HUES6 (cell line): Measurements from ENCODE around the gene EFCAB6.

ENCODE experiments used
- H3K27ac ChIP-seq: 2 replicates; pipeline ENCODE4 v1.7.0; 2013; ENCODE audit warnings: low read depth, mild to moderate bottlenecking, low read length, inconsistent platforms
- H3K27me3 ChIP-seq: 2 replicates; pipeline ENCODE4 v1.6.1; 2013; ENCODE audit warnings: low read length; ENCODE audit not compliant: control insufficient read depth, insufficient read depth
- H3K36me3 ChIP-seq: 2 replicates; pipeline ENCODE4 v1.6.1; 2013; ENCODE audit warnings: low read length; ENCODE audit not compliant: control insufficient read depth, insufficient read depth
- H3K4me1 ChIP-seq: 2 replicates; pipeline ENCODE4 v1.6.1; 2013; ENCODE audit warnings: low read length; ENCODE audit not compliant: control insufficient read depth, insufficient read depth
- H3K4me3 ChIP-seq: 2 replicates; pipeline ENCODE4 v1.5.1; 2013; ENCODE audit warnings: low read depth, low read length
- H3K9ac ChIP-seq: one replicate; pipeline ENCODE4 v1.6.1; 2013; ENCODE audit warnings: mild to moderate bottlenecking, low read length
- H3K9me3 ChIP-seq: 2 replicates; pipeline ENCODE4 v1.6.1; 2013; ENCODE audit warnings: low read depth, low read length; ENCODE audit not compliant: control insufficient read depth, insufficient read depth

Gene EFCAB6

GRCh38 chr22:43493297-43493696, 318.8 kb downstream of the EFCAB6 start:
- no peaks in the 10 kb centered on the region for H3K36me3 ChIP-seq
- H3K27ac ChIP-seq = no peak overlapping the region
- H3K4me3 ChIP-seq = no peak overlapping the region
- H3K27me3 ChIP-seq = no peaks in the 10 kb centered on the region
- peaks cover 7% of the 10 kb centered on the region; the same call in 1 of the 2 replicates for H3K9me3 ChIP-seq
- no peak overlapping the region for H3K9ac ChIP-seq
- H3K4me1 ChIP-seq = no peaks in the 10 kb centered on the region

DNA sequence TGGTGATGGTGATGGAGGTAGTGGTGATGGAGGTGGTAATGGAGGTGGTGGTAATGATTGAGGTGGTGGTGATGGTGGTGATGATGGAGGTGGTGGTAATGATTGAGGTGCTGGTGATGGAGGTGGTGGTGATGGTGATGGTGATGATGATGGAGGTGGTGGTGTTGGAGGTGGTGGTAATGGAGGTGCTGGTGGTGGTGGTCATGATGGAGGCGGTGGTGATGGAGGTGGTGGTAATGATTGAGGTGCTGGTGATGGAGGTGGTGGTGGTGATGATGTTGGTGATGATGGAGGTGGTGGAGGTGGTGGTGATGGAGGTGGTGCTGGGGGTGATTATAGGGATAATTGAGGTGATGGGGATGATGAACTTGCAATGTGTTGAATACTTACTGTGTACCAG, 320.4 kb downstream of the EFCAB6 start:
- Histone ChIP-seq H3K27me3 (no peaks in the 10 kb centered on the region), H3K4me3 (no peak overlapping the region), H3K36me3 (no peaks in the 10 kb centered on the region), H3K4me1 (no peaks in the 10 kb centered on the region), H3K9ac (no peak overlapping the region), H3K27ac (no peak overlapping the region), H3K9me3 (peaks cover 6% of the 10 kb centered on the region; the same call in 1 of the 2 replicates)

GRCh38 chr22:43491177-43491576, 320.9 kb downstream of the EFCAB6 start:
- no peaks in the 10 kb centered on the region for H3K36me3 ChIP-seq
- no peak overlapping the region for H3K9ac ChIP-seq

GRCh38 chr22:43490311-43490710, 321.8 kb downstream of the EFCAB6 start:
- peaks cover 6% of the 10 kb centered on the region; the same call in 1 of the 2 replicates for H3K9me3 ChIP-seq
- no peak overlapping the region for H3K9ac ChIP-seq
- no peaks in the 10 kb centered on the region for H3K4me1 ChIP-seq
- no peak overlapping the region for H3K4me3 ChIP-seq
- H3K27me3 ChIP-seq = no peaks in the 10 kb centered on the region
- H3K27ac ChIP-seq = no peak overlapping the region
- H3K36me3 ChIP-seq = no peaks in the 10 kb centered on the region

More at GRCh38 chr22:43491177-43491576, 320.9 kb downstream of the EFCAB6 start:
- peaks cover 6% of the 10 kb centered on the region; the same call in 1 of the 2 replicates for H3K9me3 ChIP-seq
- no peaks in the 10 kb centered on the region for H3K27me3 ChIP-seq
- H3K4me1 ChIP-seq = no peaks in the 10 kb centered on the region
- no peak overlapping the region for H3K27ac ChIP-seq
- no peak overlapping the region for H3K4me3 ChIP-seq

- Histone ChIP-seq H3K9ac (no peak overlapping the region), H3K4me3 (no peak overlapping the region), H3K27ac (no peak overlapping the region), H3K9me3 (peaks cover 6% of the 10 kb centered on the region; the same call in 1 of the 2 replicates), H3K4me1 (no peaks in the 10 kb centered on the region), H3K36me3 (no peaks in the 10 kb centered on the region), H3K27me3 (no peaks in the 10 kb centered on the region)
Observed at GRCh38 chr22:43488937-43489336, 323.2 kb downstream of the EFCAB6 start.

GRCh38 chr22:43488031-43488866, 323.9 kb downstream of the EFCAB6 start:
- H3K4me3 ChIP-seq = no peak overlapping the region
- H3K4me1 ChIP-seq = no peaks in the 10 kb centered on the region
- H3K9me3 ChIP-seq = peaks cover 6% of the 10 kb centered on the region; the same call in 1 of the 2 replicates
- H3K27ac ChIP-seq = no peak overlapping the region
- no peaks in the 10 kb centered on the region for H3K36me3 ChIP-seq
- H3K27me3 ChIP-seq = no peaks in the 10 kb centered on the region
- H3K9ac ChIP-seq = no peak overlapping the region

DNA sequence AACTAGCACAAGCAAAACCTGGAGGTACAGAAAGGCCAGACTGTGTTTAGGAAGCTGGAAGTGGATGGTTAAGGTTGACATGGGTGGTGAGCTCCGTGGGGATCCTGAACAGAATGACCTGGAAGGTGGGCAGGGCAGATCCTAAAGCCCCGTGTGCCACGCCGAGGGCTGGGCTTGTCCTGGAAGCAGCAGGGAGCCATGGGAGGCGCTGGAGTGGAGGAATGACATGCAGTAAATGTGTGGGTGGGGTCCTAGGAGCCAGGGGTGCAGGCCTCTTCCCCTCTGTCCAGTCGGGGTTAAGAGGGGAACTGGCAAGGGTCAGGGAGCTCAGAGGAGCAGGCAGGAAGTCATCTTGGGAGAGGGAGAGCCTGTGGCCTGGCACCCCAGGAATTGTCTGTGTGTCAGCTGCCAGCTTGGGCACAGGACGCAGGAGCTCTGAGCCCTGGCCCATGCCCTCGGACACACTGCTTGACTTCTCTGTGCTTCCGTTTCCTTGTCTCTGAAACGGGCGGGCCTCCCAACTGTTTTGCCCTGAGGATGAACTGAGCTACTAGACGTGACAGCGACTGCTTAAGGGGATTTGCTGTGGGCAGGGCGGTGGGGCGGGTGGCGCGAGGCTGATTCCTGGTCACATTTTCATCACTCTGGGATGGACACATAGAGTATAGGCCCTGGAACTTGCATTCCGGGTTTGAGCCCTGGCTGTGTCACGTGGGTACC, 324.6 kb downstream of the EFCAB6 start:
- H3K27ac ChIP-seq = no peak overlapping the region

DNA sequence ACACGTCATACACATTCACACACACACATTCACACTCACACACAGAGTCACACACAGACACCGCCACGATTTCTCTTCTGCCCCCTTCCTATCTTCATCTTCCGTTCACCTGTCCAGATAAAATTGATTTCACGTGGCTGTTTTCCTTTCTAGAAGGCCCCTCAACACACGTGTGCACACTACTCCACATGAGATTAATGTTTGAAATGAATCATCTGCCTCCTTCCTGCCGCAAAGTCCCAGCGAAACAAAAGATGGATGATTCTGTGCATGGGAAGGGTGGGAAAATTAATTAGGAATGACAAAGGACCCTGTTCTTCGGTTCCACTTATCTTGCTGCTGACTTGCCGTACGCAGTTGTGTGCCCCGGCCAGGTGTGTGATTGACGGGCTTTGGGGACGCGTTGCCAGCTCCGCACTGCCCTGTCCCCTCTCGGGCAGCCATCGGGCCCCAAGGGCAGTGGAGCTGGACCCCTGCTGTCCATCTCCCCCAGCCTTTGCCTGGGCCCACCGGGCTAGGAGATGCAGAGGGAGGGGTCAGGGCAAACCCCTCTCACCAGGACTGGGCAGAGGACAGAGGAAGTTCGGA, 326.5 kb downstream of the EFCAB6 start:
- no peaks in the 10 kb centered on the region for H3K36me3 ChIP-seq
- no peak overlapping the region for H3K9ac ChIP-seq
- H3K9me3 ChIP-seq = no peaks in the 10 kb centered on the region
- peaks cover 12% of the 10 kb centered on the region; the same call in 1 of the 2 replicates for H3K4me1 ChIP-seq
- H3K4me3 ChIP-seq = no peak overlapping the region
- H3K27ac ChIP-seq = no peak overlapping the region
- no peaks in the 10 kb centered on the region for H3K27me3 ChIP-seq

More for the DNA sequence above, 324.6 kb downstream of the EFCAB6 start:
- no peaks in the 10 kb centered on the region for H3K36me3 ChIP-seq
- H3K9me3 ChIP-seq = peaks cover 6% of the 10 kb centered on the region; the same call in 1 of the 2 replicates
- no peak overlapping the region for H3K4me3 ChIP-seq
- no peak overlapping the region for H3K9ac ChIP-seq
- no peaks in the 10 kb centered on the region for H3K27me3 ChIP-seq
- H3K4me1 ChIP-seq = peaks cover 4% of the 10 kb centered on the region; the same call in 1 of the 2 replicates

- no peaks in the 10 kb centered on the region for H3K9me3 ChIP-seq
- peaks cover 12% of the 10 kb centered on the region; the same call in 1 of the 2 replicates for H3K4me1 ChIP-seq
- no peak overlapping the region for H3K4me3 ChIP-seq
Observed at GRCh38 chr22:43484227-43484626, 327.9 kb downstream of the EFCAB6 start.

GRCh38 chr22:43483669-43484068, 328.4 kb downstream of the EFCAB6 start:
- Histone ChIP-seq H3K4me3 (no peak overlapping the region), H3K9ac (no peak overlapping the region), H3K36me3 (no peaks in the 10 kb centered on the region), H3K9me3 (no peaks in the 10 kb centered on the region), H3K27me3 (no peaks in the 10 kb centered on the region), H3K4me1 (peaks cover 12% of the 10 kb centered on the region; the same call in 1 of the 2 replicates), H3K27ac (no peak overlapping the region)

More at GRCh38 chr22:43484227-43484626, 327.9 kb downstream of the EFCAB6 start:
- Histone ChIP-seq H3K9ac (no peak overlapping the region), H3K27ac (no peak overlapping the region), H3K27me3 (no peaks in the 10 kb centered on the region), H3K36me3 (no peaks in the 10 kb centered on the region)
